Smooth muscle cell (in vitro differentiated cells): ENCODE results near the gene COL21A1. TPM values are rescaled to one million over a fixed set of nuclear protein-coding genes. Genes with fewer than 3 reads are reported as not detected.

Experiments
- DNase-seq: peaks from one replicate; lab custom pipeline; 2025; ENCODE audit not compliant: unreplicated experiment; lab: John Stamatoyannopoulos, UW
- H2AFZ ChIP-seq: fragments of 200-600 bp; sonication (generic); 2 replicates; pipeline ENCODE4 v1.6.0; 2016; ENCODE audit warnings: antibody characterized with exemption, low read depth, mild to moderate bottlenecking
- H3F3A ChIP-seq: fragments of 200-600 bp; sonication (generic); 2 replicates; pipeline ENCODE4 v1.6.0; 2017; ENCODE audit warnings: antibody characterized with exemption, low read depth
- H3K27ac ChIP-seq: fragments of 200-600 bp; sonication (generic); 2 replicates; pipeline ENCODE4 v1.5.1; 2016; ENCODE audit warnings: low read depth, mild to moderate bottlenecking
- H3K27me3 ChIP-seq: fragments of 200-600 bp; sonication (generic); 2 replicates; pipeline ENCODE4 v1.6.1; 2016; ENCODE audit warnings: low read depth, mild to moderate bottlenecking
- H3K36me3 ChIP-seq: fragments of 200-600 bp; sonication (generic); 2 replicates; pipeline ENCODE4 v1.5.1; 2016; ENCODE audit warnings: low read depth
- H3K4me1 ChIP-seq: fragments of 200-600 bp; sonication (generic); 2 replicates; pipeline ENCODE4 v1.5.1; 2016; ENCODE audit warnings: low read depth
- H3K4me2 ChIP-seq: fragments of 200-600 bp; sonication (generic); 2 replicates; pipeline ENCODE4 v1.6.0; 2016; ENCODE audit warnings: mild to moderate bottlenecking
- H3K4me3 ChIP-seq: fragments of 200-600 bp; sonication (generic); 2 replicates; pipeline ENCODE4 v1.5.1; 2016; ENCODE audit warnings: mild to moderate bottlenecking
- H3K79me2 ChIP-seq: fragments of 200-600 bp; sonication (generic); 2 replicates; pipeline ENCODE4 v1.6.0; 2016; ENCODE audit warnings: low read depth, mild to moderate bottlenecking
- H3K9ac ChIP-seq: fragments of 200-600 bp; sonication (generic); 2 replicates; pipeline ENCODE4 v1.6.0; 2016; ENCODE audit warnings: low read depth
- H3K9me3 ChIP-seq: fragments of 200-600 bp; sonication (generic); replicated peaks from 2 replicates; pipeline ENCODE4 v1.5.1; 2016; ENCODE audit warnings: low read depth
- H4K20me1 ChIP-seq: fragments of 200-600 bp; sonication (generic); 2 replicates; pipeline ENCODE4 v1.6.0; 2016; ENCODE audit warnings: low read depth
- WGBS: methylation state at CpG from one replicate; pipeline ENCODE4 v1.1.7; 2016; ENCODE audit warnings: low lambda C conversion rate; 5-methylcytosine and 5-hydroxymethylcytosine counted together
- polyA plus RNA-seq: library from polyadenylated mRNA; unstranded; fragments of >200 nt; fragmentation: Nextera tagmentation; extraction: Ambion mirVana; gene quantifications from 2 replicates; pipeline ENCODE4 v1.2.1, GENCODE V29; 2016
- total RNA-seq: library from RNA; depleted of rRNA; stranded (reverse); fragments of >200 nt; gene quantifications from 2 replicates; pipeline ENCODE4 v1.2.3, GENCODE V29; 2014
- TF ChIP-seq, protein P1 (sequence below): fragments of 200-600 bp; sonication (generic); IDR thresholded peaks from 2 replicates; pipeline ENCODE4 v1.5.1; 2017; ENCODE audit warnings: borderline replicate concordance, mild to moderate bottlenecking, antibody characterized with exemption; ENCODE audit not compliant: insufficient read depth, poor library complexity, severe bottlenecking

COL21A1 gene
- total and polyA plus RNA-seq, 2 experiments from 2014 or later = 5.8 to 8.2 TPM

DNA sequence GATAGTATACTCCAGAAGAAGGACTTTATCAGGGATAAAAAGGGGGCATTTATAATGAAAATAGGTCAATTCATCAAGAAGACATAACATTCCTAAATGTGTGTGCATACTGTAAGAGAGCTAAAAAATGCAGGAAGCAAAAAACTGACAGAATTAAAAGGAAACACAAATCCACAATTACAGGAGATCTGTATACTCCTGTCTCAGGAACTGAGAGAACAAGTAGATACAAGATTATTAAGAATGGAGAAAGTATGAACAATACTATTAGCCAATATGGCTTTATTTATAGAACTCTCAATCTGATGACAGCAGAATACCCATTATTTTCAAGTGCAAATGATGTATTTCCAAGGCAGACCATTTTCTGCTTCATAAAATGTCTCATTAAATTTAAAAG is 204.3 kb downstream of the COL21A1 start:
- no peak overlapping the region for H2AFZ ChIP-seq
- H3K27me3 ChIP-seq = no peaks in the 10 kb centered on the region
- no peak overlapping the region for H3K27ac ChIP-seq
- no peaks in the 10 kb centered on the region for H3K9me3 ChIP-seq
- H3K4me2 ChIP-seq = no peak overlapping the region
- H3K79me2 ChIP-seq = no peaks in the 10 kb centered on the region
- H3K9ac ChIP-seq = no peak overlapping the region
- DNase-seq = no peak
- H3K4me3 ChIP-seq = no peak overlapping the region
- TF ChIP-seq, protein P1, sequence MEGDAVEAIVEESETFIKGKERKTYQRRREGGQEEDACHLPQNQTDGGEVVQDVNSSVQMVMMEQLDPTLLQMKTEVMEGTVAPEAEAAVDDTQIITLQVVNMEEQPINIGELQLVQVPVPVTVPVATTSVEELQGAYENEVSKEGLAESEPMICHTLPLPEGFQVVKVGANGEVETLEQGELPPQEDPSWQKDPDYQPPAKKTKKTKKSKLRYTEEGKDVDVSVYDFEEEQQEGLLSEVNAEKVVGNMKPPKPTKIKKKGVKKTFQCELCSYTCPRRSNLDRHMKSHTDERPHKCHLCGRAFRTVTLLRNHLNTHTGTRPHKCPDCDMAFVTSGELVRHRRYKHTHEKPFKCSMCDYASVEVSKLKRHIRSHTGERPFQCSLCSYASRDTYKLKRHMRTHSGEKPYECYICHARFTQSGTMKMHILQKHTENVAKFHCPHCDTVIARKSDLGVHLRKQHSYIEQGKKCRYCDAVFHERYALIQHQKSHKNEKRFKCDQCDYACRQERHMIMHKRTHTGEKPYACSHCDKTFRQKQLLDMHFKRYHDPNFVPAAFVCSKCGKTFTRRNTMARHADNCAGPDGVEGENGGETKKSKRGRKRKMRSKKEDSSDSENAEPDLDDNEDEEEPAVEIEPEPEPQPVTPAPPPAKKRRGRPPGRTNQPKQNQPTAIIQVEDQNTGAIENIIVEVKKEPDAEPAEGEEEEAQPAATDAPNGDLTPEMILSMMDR = no peak
- H3K36me3 ChIP-seq = no peaks in the 10 kb centered on the region
- no peaks in the 10 kb centered on the region for H4K20me1 ChIP-seq
- no peaks in the 10 kb centered on the region for H3K4me1 ChIP-seq
- H3F3A ChIP-seq = no peaks in the 10 kb centered on the region

DNA sequence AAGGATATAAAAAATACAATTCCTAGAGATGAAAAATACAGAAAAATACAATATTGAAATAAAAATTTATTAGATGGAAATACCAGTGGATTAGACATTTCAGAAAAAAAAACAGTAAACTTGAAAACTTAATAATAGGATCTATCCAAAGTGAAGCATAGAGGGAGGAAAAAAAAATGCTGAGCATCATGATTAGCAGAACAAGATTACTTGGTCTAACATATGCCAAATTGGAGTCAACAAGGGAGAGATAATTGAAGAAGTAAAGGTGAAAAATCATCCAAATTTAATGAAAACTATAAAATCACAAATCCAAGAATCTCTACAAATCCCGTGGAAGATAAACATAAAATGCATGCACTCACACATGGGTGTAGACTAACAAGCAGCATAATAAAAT is 205.8 kb downstream of the COL21A1 start:
- 100% methylated on average over 1 of the region's 1 CpG for WGBS
- Histone ChIP-seq H3K4me2 (no peak overlapping the region), H4K20me1 (no peaks in the 10 kb centered on the region), H3K79me2 (no peaks in the 10 kb centered on the region), H2AFZ (no peak overlapping the region), H3K27ac (no peak overlapping the region), H3K27me3 (no peaks in the 10 kb centered on the region), H3K36me3 (no peaks in the 10 kb centered on the region), H3K9ac (no peak overlapping the region), H3F3A (no peaks in the 10 kb centered on the region), H3K9me3 (no peaks in the 10 kb centered on the region), H3K4me3 (no peak overlapping the region), H3K4me1 (no peaks in the 10 kb centered on the region)
- DNase-seq = no peak
- TF ChIP-seq, protein P1 = no peak

DNA sequence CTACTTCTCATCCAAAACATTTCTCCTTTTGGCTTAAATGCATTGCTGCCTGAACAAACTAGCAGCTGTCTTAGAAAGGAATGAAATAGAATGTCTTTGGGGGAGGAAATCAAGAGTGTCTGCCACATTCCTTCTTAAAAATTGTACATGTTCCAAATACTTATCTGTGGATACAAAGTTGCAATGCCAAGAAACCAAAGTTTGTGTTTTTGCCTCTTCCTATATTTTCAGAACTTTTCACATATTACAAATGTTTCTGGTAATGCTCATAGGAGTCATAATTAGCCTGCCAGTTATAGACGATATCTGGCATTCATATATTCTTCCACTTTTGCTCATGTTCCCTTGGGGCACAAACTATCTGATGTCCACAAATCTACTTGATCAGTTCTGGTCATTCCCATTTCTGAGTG is 206.5 kb downstream of the COL21A1 start:
- Histone ChIP-seq H3K9me3 (no peaks in the 10 kb centered on the region), H3K9ac (no peak overlapping the region), H2AFZ (peak overlapping the region; percentile 2), H3K79me2 (no peaks in the 10 kb centered on the region), H3F3A (no peaks in the 10 kb centered on the region), H3K36me3 (no peaks in the 10 kb centered on the region), H3K27me3 (no peaks in the 10 kb centered on the region), H3K4me3 (no peak overlapping the region), H3K27ac (peak overlapping the region; percentile 25), H4K20me1 (no peaks in the 10 kb centered on the region), H3K4me1 (no peaks in the 10 kb centered on the region), H3K4me2 (peak overlapping the region; percentile 3)
- DNase-seq = no peak
- 56% methylated on average over 1 of the region's 1 CpG for WGBS
- TF ChIP-seq, protein P1 = no peak

DNA sequence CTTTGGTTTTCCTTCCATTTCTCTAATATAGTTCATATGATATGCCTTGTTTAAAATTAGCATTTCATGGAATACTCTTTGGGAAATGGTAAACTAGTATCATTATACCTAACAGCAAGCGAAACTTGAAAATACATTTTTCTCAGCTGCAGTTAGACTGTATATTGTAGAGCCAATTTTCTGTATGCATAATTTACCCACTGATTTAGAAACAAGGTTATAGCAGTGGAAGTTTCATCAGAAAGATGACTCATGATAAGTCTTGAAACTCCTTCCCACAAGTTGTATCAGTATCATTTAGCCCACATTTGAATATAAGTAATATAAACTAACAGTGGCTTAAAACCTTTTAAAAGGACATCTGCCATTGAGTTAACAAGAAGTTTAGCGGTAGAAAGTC is 207.2 kb downstream of the COL21A1 start:
- no peaks in the 10 kb centered on the region for H4K20me1 ChIP-seq
- H3K9ac ChIP-seq = no peak overlapping the region
- peak overlapping the region; percentile 25 for H3K27ac ChIP-seq
- no peaks in the 10 kb centered on the region for H3K36me3 ChIP-seq
- H3K79me2 ChIP-seq = no peaks in the 10 kb centered on the region
- no peaks in the 10 kb centered on the region for H3K27me3 ChIP-seq
- no peak overlapping the region for H3K4me3 ChIP-seq
- peak overlapping the region; percentile 2 for H2AFZ ChIP-seq
- no peak for DNase-seq
- H3K9me3 ChIP-seq = no peaks in the 10 kb centered on the region
- no peaks in the 10 kb centered on the region for H3K4me1 ChIP-seq
- TF ChIP-seq, protein P1 = no peak
- WGBS = 78% methylated on average over 2 of the region's 2 CpGs
- peak overlapping the region; percentile 3 for H3K4me2 ChIP-seq
- H3F3A ChIP-seq = no peaks in the 10 kb centered on the region
